Measurements from ENCODE around the gene CYP2D6. TPM values are rescaled to one million over a fixed set of nuclear protein-coding genes. Genes with fewer than 3 reads are reported as not detected.

CYP2D6 gene
- total RNA-seq, 2 experiments from 2014 or later = 7.4 to 7.5 TPM

- no peaks in the 10 kb centered on the region for H3K9me3 Mint-ChIP-seq
- no peaks in the 10 kb centered on the region for H3K9me3 ChIP-seq (ENCODE audit: control insufficient read depth in 1 of 2, insufficient read depth in 1 of 2, low read length in 2 of 2)
- POLR2A ChIA-PET = no interaction called here
- H3K4me1 ChIP-seq (ENCODE audit: insufficient read depth, low read length) = no peaks in the 10 kb centered on the region
- TF ChIP-seq, protein P1, sequence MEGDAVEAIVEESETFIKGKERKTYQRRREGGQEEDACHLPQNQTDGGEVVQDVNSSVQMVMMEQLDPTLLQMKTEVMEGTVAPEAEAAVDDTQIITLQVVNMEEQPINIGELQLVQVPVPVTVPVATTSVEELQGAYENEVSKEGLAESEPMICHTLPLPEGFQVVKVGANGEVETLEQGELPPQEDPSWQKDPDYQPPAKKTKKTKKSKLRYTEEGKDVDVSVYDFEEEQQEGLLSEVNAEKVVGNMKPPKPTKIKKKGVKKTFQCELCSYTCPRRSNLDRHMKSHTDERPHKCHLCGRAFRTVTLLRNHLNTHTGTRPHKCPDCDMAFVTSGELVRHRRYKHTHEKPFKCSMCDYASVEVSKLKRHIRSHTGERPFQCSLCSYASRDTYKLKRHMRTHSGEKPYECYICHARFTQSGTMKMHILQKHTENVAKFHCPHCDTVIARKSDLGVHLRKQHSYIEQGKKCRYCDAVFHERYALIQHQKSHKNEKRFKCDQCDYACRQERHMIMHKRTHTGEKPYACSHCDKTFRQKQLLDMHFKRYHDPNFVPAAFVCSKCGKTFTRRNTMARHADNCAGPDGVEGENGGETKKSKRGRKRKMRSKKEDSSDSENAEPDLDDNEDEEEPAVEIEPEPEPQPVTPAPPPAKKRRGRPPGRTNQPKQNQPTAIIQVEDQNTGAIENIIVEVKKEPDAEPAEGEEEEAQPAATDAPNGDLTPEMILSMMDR (IDR thresholded peaks at IDR 0.05) = no peak
- H3K27ac Mint-ChIP-seq = no peak overlapping the region
- H3K4me3 Mint-ChIP-seq = no peak overlapping the region
- intact Hi-C loops (cut with DNase I, micrococcal nuclease) = no loop called here
- ATAC-seq (ENCODE audit: poor library complexity) = no peak
- H3K27ac ChIP-seq (ENCODE audit: low read depth in 1 of 2, low read length in 2 of 2) = no peak overlapping the region
- H3K36me3 ChIP-seq (ENCODE audit: insufficient read depth, low read length) = peaks cover 21% of the 10 kb centered on the region
- no peaks in the 10 kb centered on the region for H3K4me1 Mint-ChIP-seq (ENCODE audit: low read depth)
- CTCF ChIA-PET = interaction anchor here (0.5 to 0.9 kb wide), 2 partner anchors 65 to 1986 kb away, joined by 3 to 4 read pairs; no protein-coding TSS in a partner anchor
- H3K4me3 ChIP-seq (ENCODE audit: low read length) = no peak overlapping the region
- peaks cover 59% of the 10 kb centered on the region for H3K36me3 Mint-ChIP-seq (ENCODE audit: low read depth)
- DNase-seq = no peak
- no peaks in the 10 kb centered on the region for H3K27me3 ChIP-seq (ENCODE audit: control insufficient read depth in 1 of 2, insufficient read depth in 2 of 2, low read length in 2 of 2)
- no peaks in the 10 kb centered on the region for H3K27me3 Mint-ChIP-seq
Measured at GRCh38 chr22:42156121-42156520, 25.5 kb upstream of the CYP2D6 start.

DNA sequence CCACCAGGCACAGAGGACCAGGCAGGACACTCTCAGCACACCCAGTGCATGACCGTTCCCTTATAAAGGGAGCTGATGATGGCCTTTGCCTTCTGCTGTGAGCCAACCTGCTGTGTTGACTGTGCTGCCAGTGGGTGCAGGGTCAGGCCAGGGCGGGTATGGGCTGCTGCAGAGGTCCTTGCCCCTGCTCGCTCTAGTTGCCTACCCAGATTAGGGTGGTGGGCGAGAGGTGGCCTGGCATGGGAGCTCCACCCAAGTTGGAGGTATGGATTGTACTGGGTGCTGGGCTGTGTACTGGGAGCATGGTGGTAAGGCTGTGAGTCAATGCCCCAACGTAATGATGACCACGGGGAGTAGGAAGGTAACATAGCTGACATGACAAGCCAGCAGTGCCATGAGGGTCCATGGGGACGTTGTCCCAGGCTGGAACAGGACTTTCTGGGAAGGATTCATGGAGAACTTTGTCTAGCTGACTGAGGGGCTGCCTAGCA, 24.5 kb upstream of the CYP2D6 start:
- Histone ChIP-seq H3K27me3 (ENCODE audit: control insufficient read depth in 1 of 2, insufficient read depth in 2 of 2, low read length in 2 of 2) (no peaks in the 10 kb centered on the region), H3K4me3 (ENCODE audit: low read length) (no peak overlapping the region), H3K27ac (ENCODE audit: low read depth in 1 of 2, low read length in 2 of 2) (no peak overlapping the region), H3K36me3 (ENCODE audit: insufficient read depth, low read length) (peaks cover 19% of the 10 kb centered on the region), H3K9me3 (ENCODE audit: control insufficient read depth in 1 of 2, insufficient read depth in 1 of 2, low read length in 2 of 2) (no peaks in the 10 kb centered on the region), H3K4me1 (ENCODE audit: insufficient read depth, low read length) (no peaks in the 10 kb centered on the region)
- CTCF ChIA-PET = no interaction called here
- peaks cover 57% of the 10 kb centered on the region for H3K36me3 Mint-ChIP-seq (ENCODE audit: low read depth)
- no peak overlapping the region for H3K27ac Mint-ChIP-seq
- ATAC-seq (ENCODE audit: poor library complexity) = no peak
- H3K4me1 Mint-ChIP-seq (ENCODE audit: low read depth) = no peaks in the 10 kb centered on the region
- H3K27me3 Mint-ChIP-seq = no peaks in the 10 kb centered on the region
- POLR2A ChIA-PET = interaction anchor here (1.4 kb wide), 1 partner anchor 75 kb away, joined by 3 read pairs; the partner anchor contains the start of gene SMDT1
- no peak for DNase-seq
- H3K4me3 Mint-ChIP-seq = no peak overlapping the region
- TF ChIP-seq, protein P1 (IDR thresholded peaks at IDR 0.05) = no peak
- intact Hi-C loops (cut with DNase I, micrococcal nuclease) = no loop called here
- no peaks in the 10 kb centered on the region for H3K9me3 Mint-ChIP-seq

- Mint-ChIP-seq H3K9me3 (no peaks in the 10 kb centered on the region), H3K4me3 (no peak overlapping the region), H3K36me3 (ENCODE audit: low read depth) (peaks cover 58% of the 10 kb centered on the region), H3K27ac (no peak overlapping the region), H3K27me3 (no peaks in the 10 kb centered on the region), H3K4me1 (ENCODE audit: low read depth) (no peaks in the 10 kb centered on the region)
- ChIA-PET POLR2A (interaction anchor here (1.4 kb wide), 1 partner anchor 74 kb away, joined by 3 read pairs; the partner anchor contains the start of gene SMDT1), CTCF (no interaction called here)
- no peaks in the 10 kb centered on the region for H3K4me1 ChIP-seq (ENCODE audit: insufficient read depth, low read length)
- H3K27ac ChIP-seq (ENCODE audit: low read depth in 1 of 2, low read length in 2 of 2) = no peak overlapping the region
- no peak for ATAC-seq (ENCODE audit: poor library complexity)
- H3K27me3 ChIP-seq (ENCODE audit: control insufficient read depth in 1 of 2, insufficient read depth in 2 of 2, low read length in 2 of 2) = no peaks in the 10 kb centered on the region
- DNase-seq = no peak
- H3K4me3 ChIP-seq (ENCODE audit: low read length) = no peak overlapping the region
- intact Hi-C loops (cut with DNase I, micrococcal nuclease) = no loop called here
- H3K36me3 ChIP-seq (ENCODE audit: insufficient read depth, low read length) = peaks cover 18% of the 10 kb centered on the region
- no peaks in the 10 kb centered on the region for H3K9me3 ChIP-seq (ENCODE audit: control insufficient read depth in 1 of 2, insufficient read depth in 1 of 2, low read length in 2 of 2)
- TF ChIP-seq, protein P1 (IDR thresholded peaks at IDR 0.05) = no peak
Measured at GRCh38 chr22:42154293-42155052, 23.9 kb upstream of the CYP2D6 start.

Data from CD4-positive, alpha-beta T cell (primary cell).